ENCODE measurements around the gene AOPEP.
A peak's percentile ranks its signal among the peaks of the same experiment; 100 is the strongest.

DNA sequence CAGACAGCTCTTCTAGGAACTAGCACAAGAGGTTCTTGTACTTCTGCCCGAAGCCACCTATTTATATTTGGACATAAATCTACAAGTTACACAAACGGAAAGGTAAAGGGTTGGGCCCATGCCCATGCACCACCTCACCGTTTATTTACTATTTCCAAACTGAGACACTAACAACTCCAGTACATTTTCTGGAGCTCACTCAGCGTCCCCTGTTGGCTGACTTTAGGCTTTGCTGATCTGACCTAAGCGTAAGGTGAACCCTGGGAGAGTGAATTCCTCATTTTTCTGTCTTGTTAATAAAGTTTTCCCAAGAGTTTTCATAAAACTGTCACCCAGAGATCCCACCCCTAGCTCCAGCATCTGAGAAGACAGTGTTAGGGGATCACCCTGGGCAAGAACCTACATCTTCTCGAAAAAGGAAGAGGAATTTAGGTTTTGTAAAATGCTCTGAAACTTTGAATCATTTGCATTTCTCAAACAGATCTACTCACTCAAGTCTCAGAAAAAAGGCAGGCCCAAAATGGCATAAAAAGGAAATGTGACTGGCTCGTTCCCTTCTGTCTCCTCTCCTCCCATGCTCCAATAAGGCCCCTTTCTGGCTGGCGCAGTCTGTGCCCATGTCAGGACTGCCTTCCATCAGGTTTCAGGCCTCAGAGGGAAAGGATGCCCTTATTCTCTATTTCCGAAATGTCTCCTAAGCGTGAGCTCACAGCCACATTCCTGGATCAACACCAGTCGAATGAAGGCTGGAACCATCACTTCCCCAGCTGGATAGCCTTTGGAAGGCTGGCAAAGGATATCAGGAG, 389.7 kb downstream of the AOPEP start:
- TF ChIP-seq, protein P1, sequence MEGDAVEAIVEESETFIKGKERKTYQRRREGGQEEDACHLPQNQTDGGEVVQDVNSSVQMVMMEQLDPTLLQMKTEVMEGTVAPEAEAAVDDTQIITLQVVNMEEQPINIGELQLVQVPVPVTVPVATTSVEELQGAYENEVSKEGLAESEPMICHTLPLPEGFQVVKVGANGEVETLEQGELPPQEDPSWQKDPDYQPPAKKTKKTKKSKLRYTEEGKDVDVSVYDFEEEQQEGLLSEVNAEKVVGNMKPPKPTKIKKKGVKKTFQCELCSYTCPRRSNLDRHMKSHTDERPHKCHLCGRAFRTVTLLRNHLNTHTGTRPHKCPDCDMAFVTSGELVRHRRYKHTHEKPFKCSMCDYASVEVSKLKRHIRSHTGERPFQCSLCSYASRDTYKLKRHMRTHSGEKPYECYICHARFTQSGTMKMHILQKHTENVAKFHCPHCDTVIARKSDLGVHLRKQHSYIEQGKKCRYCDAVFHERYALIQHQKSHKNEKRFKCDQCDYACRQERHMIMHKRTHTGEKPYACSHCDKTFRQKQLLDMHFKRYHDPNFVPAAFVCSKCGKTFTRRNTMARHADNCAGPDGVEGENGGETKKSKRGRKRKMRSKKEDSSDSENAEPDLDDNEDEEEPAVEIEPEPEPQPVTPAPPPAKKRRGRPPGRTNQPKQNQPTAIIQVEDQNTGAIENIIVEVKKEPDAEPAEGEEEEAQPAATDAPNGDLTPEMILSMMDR (IDR thresholded peaks at IDR 0.05), result peak in 1 of 2 donors; percentile 12
- TF ChIP-seq POLR2AphosphoS5 (IDR thresholded peaks at IDR 0.05), result no peak
- no peak for TF ChIP-seq EP300 (IDR thresholded peaks at IDR 0.05)
- TF ChIP-seq POLR2A (IDR thresholded peaks at IDR 0.05), result no peak

Measured in suprapubic skin (tissue), 4 donors.